HCT116 (cell line): ENCODE results near the gene RELA. TPM values are rescaled to one million over a fixed set of nuclear protein-coding genes. Genes with fewer than 3 reads are reported as not detected.

ENCODE experiments used
- ATAC-seq: fragments of 200-7000 bp; cut with Tn5 transposase; 2 replicates; pipeline ENCODE4 v1.9.1; 2020; ENCODE audit warnings: mild to moderate bottlenecking, moderate library complexity
- BruUV-seq: library from RNA; stranded (reverse); fragments of 400-500 nt; replicated peaks from 2 replicates; lab custom pipeline; 2021; lab: Mats Ljungman, UMichigan
- CTCF ChIA-PET: fragments of 300-600 bp; sonication (Branson Sonifier 250); formaldehyde crosslinking; loops from one replicate; lab custom pipeline; 2021; ENCODE audit warnings: antibody characterized with exemption; lab: Charles Lee
- POLR2A ChIA-PET: fragments of 300-600, 350-600 bp; sonication (Branson Sonifier 250); formaldehyde crosslinking; loops from one replicate; lab custom pipeline; 2021; ENCODE audit warnings: antibody characterized with exemption; lab: Charles Lee
- RAD21 ChIA-PET, 2 experiments: fragments of 300-600 bp; sonication (Branson Sonifier 250); formaldehyde crosslinking; loops; one replicate each; lab custom pipeline; 2023; ENCODE audit warnings: low total read pairs in 2 of 2; ENCODE audit not compliant: uncharacterized antibody in 2 of 2, unreplicated experiment in 2 of 2, low non-redundant PET in 1 of 2; lab: Charles Lee
- DNase-seq: peaks from one replicate; pipeline ENCODE4 v3.0.0-alpha.2; 2010; ENCODE audit warnings: low read depth, low spot score
- H2AFZ ChIP-seq: fragments of 200-600 bp; shearing (Covaris generic), sonication (generic); 2 replicates; pipeline ENCODE4 v1.6.1; 2017; ENCODE audit warnings: low read depth, mixed run types, mixed read lengths, antibody characterized with exemption, low read length; ENCODE audit not compliant: poor library complexity, severe bottlenecking
- H3K27ac ChIP-seq: 2 replicates; pipeline ENCODE4 v1.5.1; 2012; ENCODE audit warnings: low read depth, low read length
- H3K27me3 ChIP-seq: fragments of 200-600 bp; sonication (generic); 2 replicates; pipeline ENCODE4 v1.6.1; 2016; ENCODE audit warnings: mixed run types, low read length, mixed read lengths; ENCODE audit not compliant: insufficient read depth
- H3K36me3 ChIP-seq, 2 experiments: fragments of 200-500 bp in 1 of 2; fragments of 200-600 bp in 1 of 2; sonication (Bioruptor generic) in 1 of 2; sonication (generic) in 1 of 2; 2 replicates each; pipeline versions ENCODE4 v1.5.1 to v1.6.1; 2014 to 2016; ENCODE audit warnings: low read length in 2 of 2, inconsistent platforms in 1 of 2, mixed read lengths in 1 of 2, mixed run types in 1 of 2; ENCODE audit not compliant: insufficient read depth in 2 of 2, control insufficient read depth in 1 of 2
- H3K4me1 ChIP-seq, 2 experiments: fragments of 200-600 bp in 1 of 2; sonication (generic) in 1 of 2; 2 replicates each; pipeline versions ENCODE4 v1.5.1 to v1.6.1; 2012 to 2017; ENCODE audit warnings: low read length in 2 of 2, inconsistent platforms in 1 of 2, mild to moderate bottlenecking in 1 of 2, mixed read lengths in 1 of 2, mixed run types in 1 of 2, moderate library complexity in 1 of 2; ENCODE audit not compliant: insufficient read depth in 2 of 2, control insufficient read depth in 1 of 2
- H3K4me2 ChIP-seq: fragments of 200-600 bp; sonication (generic); 2 replicates; pipeline ENCODE4 v1.6.1; 2017; ENCODE audit warnings: mixed run types, low read length, mixed read lengths
- H3K4me3 ChIP-seq, 2 experiments: fragments of 200-600 bp in 1 of 2; sonication (generic) in 1 of 2; replicated peaks in 1 of 2; 2 replicates each; pipeline ENCODE4 v1.5.1; 2011 to 2016; ENCODE audit warnings: low read length in 2 of 2, control low read depth in 1 of 2, low read depth in 1 of 2, mild to moderate bottlenecking in 1 of 2, mixed read lengths in 1 of 2, mixed run types in 1 of 2
- H3K79me2 ChIP-seq: fragments of 200-600 bp; sonication (generic); 2 replicates; pipeline ENCODE4 v1.6.1; 2017; ENCODE audit warnings: mild to moderate bottlenecking, mixed run types, low read length, moderate library complexity, mixed read lengths; ENCODE audit not compliant: insufficient read depth
- H3K9ac ChIP-seq: fragments of 200-600 bp; sonication (generic); 2 replicates; pipeline ENCODE4 v1.6.1; 2016; ENCODE audit warnings: low read length, mixed read lengths
- H3K9me2 ChIP-seq: fragments of 200-600 bp; sonication (generic), shearing (Covaris generic); 2 replicates; pipeline ENCODE4 v1.6.1; 2017; ENCODE audit warnings: mixed run types, mild to moderate bottlenecking, moderate library complexity; ENCODE audit not compliant: insufficient read depth
- H3K9me3 ChIP-seq, 2 experiments: fragments of 200-500 bp in 1 of 2; fragments of 200-600 bp in 1 of 2; sonication (Bioruptor generic) in 1 of 2; sonication (generic) in 1 of 2; 2 replicates each; pipeline ENCODE4 v1.6.1; 2014 to 2017; ENCODE audit warnings: low read length in 2 of 2, mixed read lengths in 2 of 2, inconsistent platforms in 1 of 2, low read depth in 1 of 2, mild to moderate bottlenecking in 1 of 2, mixed run types in 1 of 2, moderate library complexity in 1 of 2; ENCODE audit not compliant: control insufficient read depth in 1 of 2, insufficient read depth in 1 of 2
- H4K20me1 ChIP-seq: fragments of 200-600 bp; sonication (generic), shearing (Covaris generic); 2 replicates; pipeline ENCODE4 v1.6.1; 2017; ENCODE audit warnings: mixed run types, mild to moderate bottlenecking, moderate library complexity; ENCODE audit not compliant: insufficient read depth
- CBX3 ChIP-seq: IDR thresholded peaks from 2 replicates; pipeline ENCODE4 v1.6.1; 2012; ENCODE audit warnings: low read depth
- CTCF ChIP-seq, 3 experiments: fragments of 200-600 bp in 1 of 3; sonication (generic) in 1 of 3; IDR thresholded peaks in 2 of 3; conservative IDR thresholded peaks in 1 of 3; 2 replicates each; pipeline ENCODE4 v1.5.1; 2012 to 2017; ENCODE audit warnings: low read depth in 2 of 3, low read length in 2 of 3, antibody characterized with exemption in 1 of 3, borderline replicate concordance in 1 of 3, control low read depth in 1 of 3, mild to moderate bottlenecking in 1 of 3, mixed read lengths in 1 of 3, mixed run types in 1 of 3, moderate library complexity in 1 of 3; ENCODE audit not compliant: insufficient read depth in 1 of 3
- EGR1 ChIP-seq: IDR thresholded peaks from 2 replicates; pipeline ENCODE4 v1.6.1; 2012; ENCODE audit warnings: low read depth
- ELF1 ChIP-seq: IDR thresholded peaks from 2 replicates; pipeline ENCODE4 v1.6.1; 2012; ENCODE audit warnings: low read depth, borderline replicate concordance
- EZH2phosphoT487 ChIP-seq: fragments of 200-600 bp; IDR thresholded peaks from 2 replicates; pipeline ENCODE4 v1.6.1; 2018; ENCODE audit warnings: antibody characterized with exemption, borderline replicate concordance
- MAX ChIP-seq: IDR thresholded peaks from 2 replicates; pipeline ENCODE4 v1.6.1; 2012
- POLR2A ChIP-seq: IDR thresholded peaks from 2 replicates; pipeline ENCODE4 v1.7.0; 2011; ENCODE audit warnings: borderline replicate concordance; ENCODE audit not compliant: insufficient read depth, insufficient read length; ENCODE audit errors: extremely low read depth
- POLR2AphosphoS5 ChIP-seq: IDR thresholded peaks from 2 replicates; pipeline ENCODE4 v1.6.1; 2011; ENCODE audit warnings: mild to moderate bottlenecking, low read depth, low read length, moderate library complexity
- SIN3A ChIP-seq: IDR thresholded peaks from 2 replicates; pipeline ENCODE4 v1.6.1; 2012; ENCODE audit warnings: low read depth
- SP1 ChIP-seq: IDR thresholded peaks from 2 replicates; pipeline ENCODE4 v1.6.1; 2012; ENCODE audit warnings: low read depth
- SRF ChIP-seq: IDR thresholded peaks from 2 replicates; pipeline ENCODE4 v1.6.1; 2012; ENCODE audit warnings: low read depth
- TCF7L2 ChIP-seq: IDR thresholded peaks from 2 replicates; pipeline ENCODE4 v1.7.0; 2011; ENCODE audit warnings: borderline replicate concordance, inconsistent platforms; ENCODE audit not compliant: insufficient read depth, insufficient read length; ENCODE audit errors: extremely low read depth
- YY1 ChIP-seq: IDR thresholded peaks from 2 replicates; pipeline ENCODE4 v1.6.1; 2011; ENCODE audit warnings: low read length, low read depth, moderate library complexity, mild to moderate bottlenecking; ENCODE audit not compliant: insufficient replicate concordance; ENCODE audit errors: extremely low read depth
- intact Hi-C: fragments of 100-400 bp; cut with micrococcal nuclease; formaldehyde crosslinking; loops from 2 replicates; pipeline ENCODE4 v1.10.0; 2022
- total RNA-seq: library from RNA; stranded (reverse); gene quantifications from one replicate; pipeline ENCODE4 v1.2.1, GENCODE V29; 2021; ENCODE audit not compliant: unreplicated experiment

The RELA gene
- total RNA-seq, 1 experiment from 2014 or later = 78.5 TPM

GRCh38 chr11:65636108-65637031 lies 26.3 kb downstream of the RELA start:
- peaks cover 4 to 41% of the 10 kb centered on the region in 2 experiments; a peak in 3 of 4 replicates for H3K36me3 ChIP-seq
- H3K27me3 ChIP-seq = no peaks in the 10 kb centered on the region
- ChIA-PET RAD21 (no interaction called here), CTCF (interaction anchor here (1.6 kb wide), 1 partner anchor 223 kb away, joined by 6 read pairs; no protein-coding TSS in a partner anchor), POLR2A (no interaction called here)
- no peaks in the 10 kb centered on the region for H3K9me3 ChIP-seq
- peak overlapping the region; percentile 97; the same call in 1 of the 2 replicates for H3K27ac ChIP-seq
- H3K4me2 ChIP-seq = peak overlapping the region; percentile 87; the same call in 1 of the 2 replicates
- 0 out of 2 replicates have a peak overlapping the region, but pooled peaks have one; percentile 83 for H3K9ac ChIP-seq
- H3K4me1 ChIP-seq = peaks cover 11 to 27% of the 10 kb centered on the region in 2 experiments
- TF ChIP-seq EZH2phosphoT487 = no peak
- DNase-seq (no peak), ATAC-seq (no peak)
- H3K4me3 ChIP-seq = no peak overlapping the region
- H2AFZ ChIP-seq = no peak overlapping the region
- H3K9me2 ChIP-seq = no peaks in the 10 kb centered on the region
- H3K79me2 ChIP-seq = peaks cover 13% of the 10 kb centered on the region; the same call in 1 of the 2 replicates
- no peaks in the 10 kb centered on the region for H4K20me1 ChIP-seq
- intact Hi-C loops = no loop called here
- no TSS peak for BruUV-seq

- DNase-seq = no peak
- RAD21 ChIA-PET = no interaction called here
- ATAC-seq = no peak
- Histone ChIP-seq H3K4me2 (no peak overlapping the region), H3K9me3 (no peaks in the 10 kb centered on the region), H3K27me3 (no peaks in the 10 kb centered on the region), H3K79me2 (peaks cover 13% of the 10 kb centered on the region; the same call in 1 of the 2 replicates), H3K4me3 (no peak overlapping the region), H3K9ac (no peak overlapping the region), H2AFZ (no peak overlapping the region), H3K27ac (no peak overlapping the region), H3K9me2 (no peaks in the 10 kb centered on the region), H3K4me1 (peaks cover 11 to 27% of the 10 kb centered on the region in 2 experiments), H3K36me3 (peaks cover 8 to 51% of the 10 kb centered on the region in 2 experiments; a peak in 3 of 4 replicates), H4K20me1 (no peaks in the 10 kb centered on the region)
- CTCF ChIA-PET = no interaction called here
- POLR2A ChIA-PET = no interaction called here
- intact Hi-C loops = no loop called here
- BruUV-seq = no TSS peak
- TF ChIP-seq ELF1 (no peak), EZH2phosphoT487 (no peak), SIN3A (no peak), POLR2A (no peak), CTCF (IDR thresholded peaks at IDR 0.05 in 2 of 3, conservative IDR thresholded peaks at IDR 0.05 in 1 of 3; ENCODE audit: borderline replicate concordance in 1 of 3, insufficient read depth in 1 of 3, low read depth in 2 of 3, low read length in 2 of 3) (no peak), SP1 (no peak), TCF7L2 (no peak), SRF (no peak), YY1 (no peak), EGR1 (no peak), CBX3 (no peak), POLR2AphosphoS5 (no peak), MAX (no peak)
Measured at GRCh38 chr11:65634905-65635731, 27.6 kb downstream of the RELA start.
